Measurements from ENCODE around the gene RABL6.
A peak's percentile ranks its signal among the peaks of the same experiment; 100 is the strongest.
"Not testable (repeated sequence)": the region's sequence is repeated elsewhere in the genome, so short reads cannot be mapped to it uniquely, and the experiment has no call there.

The RABL6 gene

GRCh38 chr9:136837856-136838277, 30.1 kb downstream of the RABL6 start:
- DNase-seq: not testable (repeated sequence)

GRCh38 chr9:136838314-136839228, 30.8 kb downstream of the RABL6 start:
- DNase-seq: no peak

DNA sequence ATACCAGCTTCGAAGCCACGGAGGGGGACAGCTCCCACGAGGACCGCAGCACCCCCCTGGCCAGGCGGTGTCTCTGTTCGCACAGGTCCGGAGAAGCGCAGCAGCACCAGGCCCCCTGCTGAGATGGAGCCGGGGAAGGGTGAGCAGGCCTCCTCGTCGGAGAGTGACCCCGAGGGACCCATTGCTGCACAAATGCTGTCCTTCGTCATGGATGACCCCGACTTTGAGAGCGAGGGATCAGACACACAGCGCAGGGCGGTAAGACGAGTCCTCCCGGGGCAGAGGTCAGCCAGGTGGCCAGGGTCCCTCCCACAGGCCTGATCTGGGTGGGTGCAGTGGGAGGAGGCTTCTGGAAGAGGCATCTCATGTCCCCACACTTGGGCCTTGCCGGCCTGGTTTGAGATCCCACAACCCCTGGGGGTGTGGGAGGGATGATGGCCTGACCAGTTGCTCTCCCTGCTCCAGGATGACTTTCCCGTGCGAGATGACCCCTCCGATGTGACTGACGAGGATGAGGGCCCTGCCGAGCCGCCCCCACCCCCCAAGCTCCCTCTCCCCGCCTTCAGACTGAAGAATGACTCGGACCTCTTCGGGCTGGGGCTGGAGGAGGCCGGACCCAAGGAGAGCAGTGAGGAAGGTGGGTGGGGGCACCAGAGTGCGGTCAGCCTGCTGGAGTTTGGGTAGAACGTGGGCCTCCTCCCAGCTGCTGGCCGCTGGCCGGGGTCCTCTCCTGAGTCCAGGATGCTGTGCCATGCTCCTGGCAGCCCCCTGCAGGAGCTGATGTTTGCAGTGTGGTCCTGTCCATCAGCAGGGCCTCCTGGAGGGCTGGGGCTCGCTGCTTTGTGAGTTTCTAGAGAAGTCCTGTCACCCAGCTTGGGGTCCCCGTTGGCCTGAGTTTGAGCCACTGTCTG, 31.7 kb downstream of the RABL6 start:
- no peak for DNase-seq

GRCh38 chr9:136840140-136840876, 32.6 kb downstream of the RABL6 start:
- DNase-seq: no peak

DNA sequence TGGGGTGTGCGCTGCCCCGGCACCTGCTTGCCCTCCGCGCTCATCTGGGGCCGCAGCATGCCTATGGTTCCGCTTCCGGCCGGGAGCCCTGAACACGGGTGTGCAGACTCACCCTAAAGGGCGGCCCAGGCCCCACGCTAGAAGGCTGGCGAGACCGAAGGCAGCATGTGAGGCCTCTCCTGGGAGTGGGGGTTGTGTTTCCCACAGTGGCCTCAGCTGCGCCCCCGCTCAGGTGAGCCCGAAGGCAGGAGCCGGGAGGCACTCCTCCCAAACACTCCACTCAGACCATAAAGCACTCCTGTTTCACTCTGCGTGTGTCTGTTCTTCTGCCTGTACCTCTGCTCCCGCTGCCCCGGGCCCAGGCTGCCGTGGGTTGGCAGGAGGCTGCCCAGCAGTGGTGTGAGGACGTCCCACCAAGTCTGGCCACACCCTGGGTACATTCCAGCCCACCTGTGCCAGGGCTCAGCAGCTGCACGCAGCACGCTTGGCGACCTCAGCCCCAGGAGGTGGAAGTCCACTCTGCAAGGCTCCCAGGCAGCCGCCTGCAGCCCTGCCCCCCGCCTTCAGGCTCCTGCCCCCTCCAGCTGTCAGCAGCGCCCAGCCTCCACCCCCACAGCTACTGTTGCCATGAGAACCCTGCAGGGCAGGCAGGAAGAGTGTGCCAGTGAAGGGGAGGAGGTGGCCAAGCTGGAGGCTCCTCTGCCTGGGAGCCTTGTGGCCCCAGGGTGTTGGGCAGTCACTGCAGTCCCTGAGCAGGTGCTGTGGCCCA, 33.3 kb downstream of the RABL6 start:
- no peak for DNase-seq

GRCh38 chr9:136841646-136842379, 34.1 kb downstream of the RABL6 start:
- not testable (repeated sequence) for DNase-seq

GRCh38 chr9:136842380-136842948, 34.7 kb downstream of the RABL6 start, which contains the start of gene AJM1:
TSS of gene AJM1 (plus strand) at chr9:136842478. CDS start at chr9:136844415, 1,937 bp downstream.
- peak; percentile 33 for DNase-seq

GRCh38 chr9:136843159-136843800, 35.5 kb downstream of the RABL6 start:
- not testable (repeated sequence) for DNase-seq

GRCh38 chr9:136843801-136844740, 36.3 kb downstream of the RABL6 start:
- DNase-seq: not testable (repeated sequence)

GRCh38 chr9:136844761-136845464, 37.2 kb downstream of the RABL6 start:
- DNase-seq: no peak

- no peak for DNase-seq
Measured at GRCh38 chr9:136845465-136846260, 37.9 kb downstream of the RABL6 start.

DNA sequence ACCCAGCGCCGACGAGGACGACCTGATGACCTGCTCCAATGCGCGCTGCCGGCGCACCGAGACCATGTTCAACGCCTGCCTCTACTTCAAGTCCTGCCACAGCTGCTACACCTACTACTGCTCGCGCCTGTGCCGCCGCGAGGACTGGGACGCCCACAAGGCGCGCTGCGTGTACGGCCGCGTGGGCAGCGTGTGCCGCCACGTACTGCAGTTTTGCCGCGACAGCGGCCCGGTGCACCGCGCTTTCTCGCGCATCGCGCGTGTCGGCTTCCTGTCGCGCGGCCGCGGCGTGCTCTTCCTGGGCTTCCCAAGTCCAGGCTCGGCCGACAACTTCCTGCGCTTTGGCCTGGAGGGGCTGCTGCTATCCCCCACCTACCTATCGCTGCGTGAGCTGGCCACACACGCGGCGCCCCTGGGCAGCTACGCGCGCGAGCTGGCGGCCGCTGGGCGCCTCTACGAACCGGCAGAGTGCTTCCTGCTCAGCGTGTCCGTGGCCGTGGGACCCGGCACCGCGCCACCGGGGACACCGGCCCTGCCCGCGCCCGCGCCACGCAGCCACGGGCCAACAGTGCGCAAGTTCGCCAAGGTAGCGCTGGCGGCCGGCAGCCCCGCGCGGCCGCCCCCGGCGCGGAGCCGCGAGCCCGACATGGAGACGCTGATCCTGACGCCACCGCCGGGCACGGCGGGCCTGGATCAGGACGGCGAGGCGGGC, 38.8 kb downstream of the RABL6 start:
- no peak for DNase-seq

- DNase-seq: no peak
Measured at GRCh38 chr9:136847088-136847825, 39.5 kb downstream of the RABL6 start.

DNA sequence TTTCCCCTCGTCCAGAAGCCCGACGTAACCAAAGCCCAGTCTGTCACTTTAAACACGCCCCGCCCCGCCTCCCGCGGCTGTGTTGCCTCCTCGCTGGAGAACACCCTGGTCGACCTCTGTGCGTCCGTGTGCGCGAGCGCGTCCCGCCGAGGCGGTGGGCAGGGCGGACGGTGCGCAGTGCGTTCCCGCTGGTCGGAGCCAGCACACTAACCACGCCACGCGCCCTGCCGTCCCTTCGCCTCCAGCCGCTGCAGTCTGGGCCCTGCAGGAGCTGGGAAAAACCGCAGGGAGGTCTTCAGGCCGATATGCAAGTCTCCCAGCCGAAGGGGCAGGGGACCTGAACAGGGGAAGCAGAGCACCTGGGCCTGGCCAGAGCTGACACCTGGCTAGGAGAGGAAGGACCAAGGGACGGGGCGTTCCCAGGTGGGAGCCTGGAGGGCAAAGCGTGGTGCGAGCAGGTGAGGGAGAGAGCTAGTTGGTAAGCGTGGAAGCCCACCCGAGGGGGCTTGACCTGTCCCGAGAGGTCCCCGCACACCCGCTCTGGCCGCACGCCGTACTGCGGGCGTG, 40.2 kb downstream of the RABL6 start:
- peak; percentile 54 for DNase-seq

GRCh38 chr9:136848393-136849037, 40.8 kb downstream of the RABL6 start:
- DNase-seq: peak; percentile 56

Data from NCI-H748 treated with DMSO at 0.1 percent for 48 hours (cell line).